HCT116 (cell line): Measurements from ENCODE around the gene ZNRF3. TPM values are rescaled to one million over a fixed set of nuclear protein-coding genes. Genes with fewer than 3 reads are reported as not detected.

Experiments used
- ATAC-seq: fragments of 200-7000 bp; cut with Tn5 transposase; 2 replicates; pipeline ENCODE4 v1.9.1; 2020; ENCODE audit warnings: mild to moderate bottlenecking, moderate library complexity
- BruUV-seq: library from RNA; stranded (reverse); fragments of 400-500 nt; replicated peaks from 2 replicates; lab custom pipeline; 2021; lab: Mats Ljungman, UMichigan
- CTCF ChIA-PET: fragments of 300-600 bp; sonication (Branson Sonifier 250); formaldehyde crosslinking; loops from one replicate; lab custom pipeline; 2021; ENCODE audit warnings: antibody characterized with exemption; lab: Charles Lee
- POLR2A ChIA-PET: fragments of 300-600, 350-600 bp; sonication (Branson Sonifier 250); formaldehyde crosslinking; loops from one replicate; lab custom pipeline; 2021; ENCODE audit warnings: antibody characterized with exemption; lab: Charles Lee
- RAD21 ChIA-PET, 2 experiments: fragments of 300-600 bp; sonication (Branson Sonifier 250); formaldehyde crosslinking; loops; one replicate each; lab custom pipeline; 2023; ENCODE audit warnings: low total read pairs in 2 of 2; ENCODE audit not compliant: uncharacterized antibody in 2 of 2, unreplicated experiment in 2 of 2, low non-redundant PET in 1 of 2; lab: Charles Lee
- DNase-seq: peaks from one replicate; pipeline ENCODE4 v3.0.0-alpha.2; 2010; ENCODE audit warnings: low read depth, low spot score
- H2AFZ ChIP-seq: fragments of 200-600 bp; shearing (Covaris generic), sonication (generic); 2 replicates; pipeline ENCODE4 v1.6.1; 2017; ENCODE audit warnings: low read depth, mixed run types, mixed read lengths, antibody characterized with exemption, low read length; ENCODE audit not compliant: poor library complexity, severe bottlenecking
- H3K27ac ChIP-seq: 2 replicates; pipeline ENCODE4 v1.5.1; 2012; ENCODE audit warnings: low read depth, low read length
- H3K27me3 ChIP-seq: fragments of 200-600 bp; sonication (generic); 2 replicates; pipeline ENCODE4 v1.6.1; 2016; ENCODE audit warnings: mixed run types, low read length, mixed read lengths; ENCODE audit not compliant: insufficient read depth
- H3K36me3 ChIP-seq, 2 experiments: fragments of 200-500 bp in 1 of 2; fragments of 200-600 bp in 1 of 2; sonication (Bioruptor generic) in 1 of 2; sonication (generic) in 1 of 2; 2 replicates each; pipeline versions ENCODE4 v1.5.1 to v1.6.1; 2014 to 2016; ENCODE audit warnings: low read length in 2 of 2, inconsistent platforms in 1 of 2, mixed read lengths in 1 of 2, mixed run types in 1 of 2; ENCODE audit not compliant: insufficient read depth in 2 of 2, control insufficient read depth in 1 of 2
- H3K4me1 ChIP-seq, 2 experiments: fragments of 200-600 bp in 1 of 2; sonication (generic) in 1 of 2; 2 replicates each; pipeline versions ENCODE4 v1.5.1 to v1.6.1; 2012 to 2017; ENCODE audit warnings: low read length in 2 of 2, inconsistent platforms in 1 of 2, mild to moderate bottlenecking in 1 of 2, mixed read lengths in 1 of 2, mixed run types in 1 of 2, moderate library complexity in 1 of 2; ENCODE audit not compliant: insufficient read depth in 2 of 2, control insufficient read depth in 1 of 2
- H3K4me2 ChIP-seq: fragments of 200-600 bp; sonication (generic); 2 replicates; pipeline ENCODE4 v1.6.1; 2017; ENCODE audit warnings: mixed run types, low read length, mixed read lengths
- H3K4me3 ChIP-seq, 2 experiments: fragments of 200-600 bp in 1 of 2; sonication (generic) in 1 of 2; replicated peaks in 1 of 2; 2 replicates each; pipeline ENCODE4 v1.5.1; 2011 to 2016; ENCODE audit warnings: low read length in 2 of 2, control low read depth in 1 of 2, low read depth in 1 of 2, mild to moderate bottlenecking in 1 of 2, mixed read lengths in 1 of 2, mixed run types in 1 of 2
- H3K79me2 ChIP-seq: fragments of 200-600 bp; sonication (generic); 2 replicates; pipeline ENCODE4 v1.6.1; 2017; ENCODE audit warnings: mild to moderate bottlenecking, mixed run types, low read length, moderate library complexity, mixed read lengths; ENCODE audit not compliant: insufficient read depth
- H3K9ac ChIP-seq: fragments of 200-600 bp; sonication (generic); 2 replicates; pipeline ENCODE4 v1.6.1; 2016; ENCODE audit warnings: low read length, mixed read lengths
- H3K9me2 ChIP-seq: fragments of 200-600 bp; sonication (generic), shearing (Covaris generic); 2 replicates; pipeline ENCODE4 v1.6.1; 2017; ENCODE audit warnings: mixed run types, mild to moderate bottlenecking, moderate library complexity; ENCODE audit not compliant: insufficient read depth
- H3K9me3 ChIP-seq, 2 experiments: fragments of 200-500 bp in 1 of 2; fragments of 200-600 bp in 1 of 2; sonication (Bioruptor generic) in 1 of 2; sonication (generic) in 1 of 2; 2 replicates each; pipeline ENCODE4 v1.6.1; 2014 to 2017; ENCODE audit warnings: low read length in 2 of 2, mixed read lengths in 2 of 2, inconsistent platforms in 1 of 2, low read depth in 1 of 2, mild to moderate bottlenecking in 1 of 2, mixed run types in 1 of 2, moderate library complexity in 1 of 2; ENCODE audit not compliant: control insufficient read depth in 1 of 2, insufficient read depth in 1 of 2
- H4K20me1 ChIP-seq: fragments of 200-600 bp; sonication (generic), shearing (Covaris generic); 2 replicates; pipeline ENCODE4 v1.6.1; 2017; ENCODE audit warnings: mixed run types, mild to moderate bottlenecking, moderate library complexity; ENCODE audit not compliant: insufficient read depth
- CBX3 ChIP-seq: IDR thresholded peaks from 2 replicates; pipeline ENCODE4 v1.6.1; 2012; ENCODE audit warnings: low read depth
- CEBPB ChIP-seq: IDR thresholded peaks from 2 replicates; pipeline ENCODE4 v1.6.1; 2012; ENCODE audit warnings: low read depth
- CTCF ChIP-seq, 3 experiments: fragments of 200-600 bp in 1 of 3; sonication (generic) in 1 of 3; IDR thresholded peaks in 2 of 3; conservative IDR thresholded peaks in 1 of 3; 2 replicates each; pipeline ENCODE4 v1.5.1; 2012 to 2017; ENCODE audit warnings: low read depth in 2 of 3, low read length in 2 of 3, antibody characterized with exemption in 1 of 3, borderline replicate concordance in 1 of 3, control low read depth in 1 of 3, mild to moderate bottlenecking in 1 of 3, mixed read lengths in 1 of 3, mixed run types in 1 of 3, moderate library complexity in 1 of 3; ENCODE audit not compliant: insufficient read depth in 1 of 3
- FOSL1 ChIP-seq: IDR thresholded peaks from 2 replicates; pipeline ENCODE4 v1.6.1; 2012; ENCODE audit warnings: low read depth
- JUND ChIP-seq: IDR thresholded peaks from 2 replicates; pipeline ENCODE4 v1.6.1; 2012
- POLR2AphosphoS5 ChIP-seq: IDR thresholded peaks from 2 replicates; pipeline ENCODE4 v1.6.1; 2011; ENCODE audit warnings: mild to moderate bottlenecking, low read depth, low read length, moderate library complexity
- RAD21 ChIP-seq: IDR thresholded peaks from 2 replicates; pipeline ENCODE4 v1.6.1; 2012; ENCODE audit warnings: low read depth, mild to moderate bottlenecking
- REST ChIP-seq: IDR thresholded peaks from 2 replicates; pipeline ENCODE4 v1.6.1; 2012; ENCODE audit warnings: low read depth
- SP1 ChIP-seq: IDR thresholded peaks from 2 replicates; pipeline ENCODE4 v1.6.1; 2012; ENCODE audit warnings: low read depth
- intact Hi-C: fragments of 100-400 bp; cut with micrococcal nuclease; formaldehyde crosslinking; loops from 2 replicates; pipeline ENCODE4 v1.10.0; 2022
- total RNA-seq: library from RNA; stranded (reverse); gene quantifications from one replicate; pipeline ENCODE4 v1.2.1, GENCODE V29; 2021; ENCODE audit not compliant: unreplicated experiment

ZNRF3 gene
- total RNA-seq, 1 experiment from 2014 or later, result 12.2 TPM

DNA sequence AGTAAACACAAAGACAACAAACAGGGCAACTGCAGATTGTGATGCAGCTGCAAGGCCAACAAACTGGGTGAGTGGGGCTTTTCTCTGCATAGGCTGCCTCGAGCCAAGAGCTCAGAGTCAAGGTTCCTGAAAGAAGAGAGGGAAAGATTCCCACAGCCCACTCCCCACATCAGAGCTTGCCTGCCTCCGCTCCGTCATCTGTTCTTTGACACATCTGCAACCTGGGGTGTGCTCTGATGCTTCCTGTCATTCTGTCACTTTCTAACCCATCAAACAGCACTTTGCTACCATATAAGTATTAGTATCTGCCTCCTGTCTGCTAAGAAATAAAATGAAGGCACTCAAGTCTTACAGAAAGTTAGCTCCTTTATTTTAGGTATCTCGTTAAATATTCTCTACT, 131.4 kb downstream of the ZNRF3 start (continued):
- no peak for TF ChIP-seq CTCF (IDR thresholded peaks at IDR 0.05 in 2 of 3, conservative IDR thresholded peaks at IDR 0.05 in 1 of 3; ENCODE audit: borderline replicate concordance in 1 of 3, insufficient read depth in 1 of 3, low read depth in 2 of 3, low read length in 2 of 3)

- ATAC-seq (no peak), DNase-seq (no peak)
- RAD21 ChIA-PET, result no interaction called here
- peaks cover 0 to 4% of the 10 kb centered on the region in 2 experiments; a peak in 1 of 4 replicates for H3K36me3 ChIP-seq
- peaks cover 0 to 5% of the 10 kb centered on the region in 2 experiments; a peak in 2 of 4 replicates for H3K4me1 ChIP-seq
- H3K4me3 ChIP-seq, result no peak overlapping the region
- H3K79me2 ChIP-seq, result peaks cover 6% of the 10 kb centered on the region; the same call in 1 of the 2 replicates
- POLR2A ChIA-PET, result no interaction called here
- TF ChIP-seq REST (no peak), POLR2AphosphoS5 (no peak), CTCF (IDR thresholded peaks at IDR 0.05 in 2 of 3, conservative IDR thresholded peaks at IDR 0.05 in 1 of 3; ENCODE audit: borderline replicate concordance in 1 of 3, insufficient read depth in 1 of 3, low read depth in 2 of 3, low read length in 2 of 3) (no peak), FOSL1 (no peak), SP1 (no peak), RAD21 (no peak), JUND (no peak), CBX3 (no peak), CEBPB (no peak)
- peaks cover 3 to 12% of the 10 kb centered on the region in 2 experiments; a peak in 1 of 4 replicates for H3K9me3 ChIP-seq
- H2AFZ ChIP-seq, result no peak overlapping the region
- no peaks in the 10 kb centered on the region for H4K20me1 ChIP-seq
- H3K27me3 ChIP-seq, result no peaks in the 10 kb centered on the region
- BruUV-seq, result no TSS peak
- H3K9ac ChIP-seq, result no peak overlapping the region
- H3K4me2 ChIP-seq, result no peak overlapping the region
- no peak overlapping the region for H3K27ac ChIP-seq
- H3K9me2 ChIP-seq, result no peaks in the 10 kb centered on the region
- CTCF ChIA-PET, result no interaction called here
- intact Hi-C loops, result no loop called here
These were observed 132.9 kb downstream of the ZNRF3 start for GRCh38 chr22:29016067-29016938.
